Activated naive CD4-positive, alpha-beta T cell treated with anti-CD3 and anti-CD28 coated beads, Interleukin-2, amount 10 ng/mL, durations not matched to agents 7 days and 5 days (primary cell): ENCODE measurements around the gene KLF1.

ENCODE experiments used
- CTCF ChIA-PET: fragments of 350-600 bp; sonication (Branson Sonifier 250); formaldehyde crosslinking; loops from one replicate; lab custom pipeline; 2021; ENCODE audit warnings: antibody characterized with exemption; lab: Charles Lee
- DNase-seq: peaks from one replicate; pipeline ENCODE4 v3.0.0-alpha.2; 2020
- H3K27ac Mint-ChIP-seq: one replicate; pipeline ENCODE4 v1.8.0; 2021; ENCODE audit warnings: mild to moderate bottlenecking, moderate library complexity, mixed read lengths
- H3K27me3 Mint-ChIP-seq: one replicate; pipeline ENCODE4 v1.8.0; 2021; ENCODE audit warnings: mild to moderate bottlenecking, mixed read lengths
- H3K36me3 Mint-ChIP-seq: one replicate; pipeline ENCODE4 v1.8.0; 2021; ENCODE audit warnings: mixed read lengths
- H3K4me1 Mint-ChIP-seq: one replicate; pipeline ENCODE4 v1.8.0; 2021; ENCODE audit warnings: mixed read lengths
- H3K4me3 Mint-ChIP-seq: one replicate; pipeline ENCODE4 v1.8.0; 2021; ENCODE audit warnings: mild to moderate bottlenecking, moderate library complexity, mixed read lengths
- H3K9me3 Mint-ChIP-seq: one replicate; pipeline ENCODE4 v1.8.0; 2021; ENCODE audit warnings: mixed read lengths

Gene KLF1

DNA sequence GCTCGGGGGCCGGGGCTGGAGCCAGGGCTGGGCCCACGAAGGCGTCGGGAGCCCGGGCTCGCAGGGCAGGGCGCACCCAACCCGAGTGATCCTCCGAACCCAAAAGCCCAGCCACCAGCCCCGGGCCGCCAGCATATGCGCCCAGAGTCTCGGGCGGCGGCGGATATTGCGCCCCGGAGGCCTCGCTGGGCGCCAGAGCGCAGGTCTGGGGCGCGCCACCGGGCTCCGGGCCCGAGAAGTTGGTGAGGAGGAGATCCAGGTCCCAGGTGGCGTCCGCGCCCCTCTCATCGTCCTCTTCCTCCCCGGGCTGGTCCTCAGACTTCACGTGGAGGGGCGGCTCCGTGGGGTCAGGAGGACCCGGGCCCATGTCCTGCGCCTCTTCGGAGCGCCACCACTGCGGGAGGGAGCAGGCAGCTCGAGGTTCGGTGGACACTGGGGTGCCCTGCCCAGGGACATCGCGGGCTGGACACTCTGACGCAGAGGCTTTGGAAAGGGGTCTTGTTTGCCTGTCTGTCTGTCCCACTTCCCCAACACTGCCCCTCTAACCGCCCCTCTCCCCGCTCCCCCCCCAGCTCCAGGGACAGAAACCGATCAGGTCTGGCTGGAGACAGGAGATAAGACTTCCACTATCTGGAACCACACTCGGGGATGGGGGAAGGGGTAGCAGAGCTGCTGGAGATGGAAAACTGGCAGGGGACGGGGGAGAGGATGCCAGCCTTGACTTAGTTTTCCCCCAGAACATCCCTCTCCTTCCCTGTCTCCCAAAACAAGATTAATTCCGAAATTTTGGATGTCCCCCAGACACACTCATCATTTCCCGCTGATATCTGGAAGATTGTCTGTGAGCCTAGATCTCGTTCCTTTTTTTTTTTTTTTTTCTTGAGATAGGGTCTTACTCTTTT lies 1.0 kb downstream of the KLF1 start:
- Mint-ChIP-seq H3K27me3 (peaks cover 9% of the 10 kb centered on the region), H3K36me3 (peaks cover 3% of the 10 kb centered on the region), H3K4me1 (peaks cover 44% of the 10 kb centered on the region), H3K4me3 (peak overlapping the region; percentile 57), H3K9me3 (peaks cover 12% of the 10 kb centered on the region), H3K27ac (peak overlapping the region; percentile 82)
- CTCF ChIA-PET, result interaction anchor here (0.7 to 9.4 kb wide), 9 partner anchors 28 to 189 kb away, joined by 3 to 87 read pairs (median 4); partner anchors contain the start of gene CALR
- DNase-seq, result no peak

DNA sequence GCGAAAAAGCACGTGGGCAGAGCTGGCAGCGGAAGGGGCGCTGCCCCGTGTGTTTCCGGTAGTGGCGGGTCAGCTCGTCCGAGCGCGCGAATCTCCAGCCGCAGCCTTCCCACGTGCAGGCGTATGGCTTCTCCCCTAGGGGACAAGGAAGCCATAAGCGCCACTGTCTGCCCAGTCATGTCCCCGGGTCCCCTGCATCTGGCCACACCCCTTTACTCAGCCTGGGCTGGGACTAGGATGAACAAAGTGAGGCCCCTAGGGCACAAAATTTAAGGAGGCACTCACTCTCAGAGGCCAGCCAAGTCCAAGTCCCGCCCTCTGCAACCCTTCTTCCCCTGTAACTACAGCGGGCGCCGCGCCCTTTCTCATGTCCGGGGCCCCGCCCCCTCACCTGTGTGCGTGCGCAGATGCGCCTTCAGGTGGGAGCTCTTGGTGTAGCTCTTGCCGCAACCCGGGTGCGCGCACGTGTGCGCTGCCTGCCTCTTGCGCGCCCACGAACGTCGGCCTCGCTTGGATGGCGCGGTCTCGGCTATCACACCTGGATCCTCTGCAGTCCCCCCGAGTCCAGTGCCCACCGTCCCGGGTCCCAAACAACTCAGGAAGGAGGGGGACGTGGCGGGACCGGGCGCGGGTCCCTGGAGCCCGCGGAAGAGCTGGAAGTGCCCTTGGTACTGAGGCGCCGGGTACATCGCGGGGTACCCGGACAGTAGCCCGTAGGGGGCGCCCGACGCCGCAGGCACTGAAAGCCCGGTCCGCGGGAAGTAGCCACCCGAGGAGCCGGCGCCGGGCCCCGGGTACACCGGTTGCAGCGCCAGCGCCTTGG lies 1.9 kb downstream of the KLF1 start:
- Mint-ChIP-seq H3K27ac (peak overlapping the region; percentile 92), H3K27me3 (peaks cover 9% of the 10 kb centered on the region), H3K4me1 (peaks cover 42% of the 10 kb centered on the region), H3K4me3 (peak overlapping the region; percentile 87), H3K9me3 (peaks cover 12% of the 10 kb centered on the region), H3K36me3 (peaks cover 2% of the 10 kb centered on the region)
- CTCF ChIA-PET, result interaction anchor here (0.6 to 9.4 kb wide), 16 partner anchors 20 to 190 kb away, joined by 3 to 87 read pairs (median 3); partner anchors contain the start of gene CALR
- DNase-seq, result peak; percentile 95

DNA sequence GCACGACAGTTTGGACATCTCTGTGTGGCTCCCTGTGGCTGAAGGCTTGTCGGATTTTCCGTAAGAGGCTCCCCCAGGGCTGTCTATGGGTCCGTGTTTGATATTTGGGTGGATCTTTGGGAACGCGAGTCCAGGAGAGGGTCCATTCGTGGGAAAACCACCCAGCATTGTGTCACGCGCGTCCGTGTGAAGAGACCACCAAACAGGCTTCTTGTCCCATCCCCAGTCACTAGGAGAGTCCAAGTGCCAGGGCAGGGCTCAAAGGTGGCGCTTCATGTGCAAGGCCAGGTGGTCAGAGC lies 2.4 kb downstream of the KLF1 start:
- Mint-ChIP-seq H3K4me3 (peak overlapping the region; percentile 87), H3K9me3 (peaks cover 12% of the 10 kb centered on the region), H3K27ac (peak overlapping the region; percentile 92), H3K27me3 (peaks cover 9% of the 10 kb centered on the region), H3K36me3 (peaks cover 2% of the 10 kb centered on the region), H3K4me1 (peaks cover 44% of the 10 kb centered on the region)
- DNase-seq, result no peak
- CTCF ChIA-PET, result interaction anchor here (0.6 to 9.4 kb wide), 11 partner anchors 20 to 80 kb away, joined by 3 to 87 read pairs (median 3); partner anchors contain the start of gene CALR

DNA sequence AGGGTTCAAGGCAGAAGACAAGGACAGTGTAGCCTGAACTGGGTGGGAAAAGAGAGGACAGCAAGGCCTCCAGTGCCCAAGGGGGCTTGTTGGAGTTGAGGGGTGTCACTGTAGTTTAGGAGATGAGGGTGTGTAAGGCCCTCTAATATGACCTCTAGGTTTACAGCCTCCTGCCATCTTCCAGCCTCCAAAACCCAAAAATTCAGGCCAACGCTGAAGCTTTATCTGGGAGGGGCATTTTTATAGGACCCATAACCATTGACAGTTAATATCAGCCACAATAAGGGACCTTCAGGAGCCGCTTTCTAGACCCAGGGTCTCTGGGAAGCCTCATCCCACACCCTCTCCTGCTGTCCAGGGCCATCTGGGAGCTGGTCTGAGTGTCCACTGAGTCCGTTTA lies 2.8 kb downstream of the KLF1 start:
- Mint-ChIP-seq H3K27ac (no peak overlapping the region), H3K27me3 (peaks cover 9% of the 10 kb centered on the region), H3K4me3 (peak overlapping the region; percentile 24), H3K9me3 (peaks cover 12% of the 10 kb centered on the region), H3K36me3 (peaks cover 2% of the 10 kb centered on the region), H3K4me1 (peaks cover 46% of the 10 kb centered on the region)
- CTCF ChIA-PET, result interaction anchor here (0.6 to 9.4 kb wide), 4 partner anchors 21 to 80 kb away, joined by 3 to 87 read pairs (median 5); no protein-coding TSS in a partner anchor
- DNase-seq, result no peak

DNA sequence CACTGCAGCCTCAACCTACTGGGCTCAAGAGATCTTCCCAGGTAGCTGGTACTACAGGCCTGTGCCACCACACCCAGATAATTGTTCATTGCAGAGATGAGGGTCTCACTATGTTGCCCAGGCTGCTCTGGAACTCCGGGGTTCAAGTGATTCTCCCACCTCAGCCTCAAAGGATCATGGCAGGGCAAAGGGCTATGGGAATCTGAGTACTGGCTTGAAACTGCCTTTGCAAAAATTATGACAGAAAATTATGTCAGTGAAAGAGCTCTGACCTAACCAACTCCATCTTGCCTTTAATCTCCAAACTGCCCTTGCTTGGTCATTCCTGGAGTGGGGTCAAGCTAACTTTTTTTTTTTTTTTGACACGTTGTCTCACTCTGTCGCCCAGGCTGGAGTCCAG lies 4.4 kb downstream of the KLF1 start:
- peaks cover 48% of the 10 kb centered on the region for H3K4me1 Mint-ChIP-seq
- DNase-seq, result no peak
- H3K36me3 Mint-ChIP-seq, result peaks cover 9% of the 10 kb centered on the region
- peak overlapping the region; percentile 62 for H3K27ac Mint-ChIP-seq
- H3K9me3 Mint-ChIP-seq, result peaks cover 12% of the 10 kb centered on the region
- H3K4me3 Mint-ChIP-seq, result peak overlapping the region; percentile 90
- CTCF ChIA-PET, result interaction anchor here (1.0 to 9.4 kb wide), 2 partner anchors 82 to 122 kb away, joined by 3 to 87 read pairs; no protein-coding TSS in a partner anchor
- peaks cover 9% of the 10 kb centered on the region for H3K27me3 Mint-ChIP-seq

DNA sequence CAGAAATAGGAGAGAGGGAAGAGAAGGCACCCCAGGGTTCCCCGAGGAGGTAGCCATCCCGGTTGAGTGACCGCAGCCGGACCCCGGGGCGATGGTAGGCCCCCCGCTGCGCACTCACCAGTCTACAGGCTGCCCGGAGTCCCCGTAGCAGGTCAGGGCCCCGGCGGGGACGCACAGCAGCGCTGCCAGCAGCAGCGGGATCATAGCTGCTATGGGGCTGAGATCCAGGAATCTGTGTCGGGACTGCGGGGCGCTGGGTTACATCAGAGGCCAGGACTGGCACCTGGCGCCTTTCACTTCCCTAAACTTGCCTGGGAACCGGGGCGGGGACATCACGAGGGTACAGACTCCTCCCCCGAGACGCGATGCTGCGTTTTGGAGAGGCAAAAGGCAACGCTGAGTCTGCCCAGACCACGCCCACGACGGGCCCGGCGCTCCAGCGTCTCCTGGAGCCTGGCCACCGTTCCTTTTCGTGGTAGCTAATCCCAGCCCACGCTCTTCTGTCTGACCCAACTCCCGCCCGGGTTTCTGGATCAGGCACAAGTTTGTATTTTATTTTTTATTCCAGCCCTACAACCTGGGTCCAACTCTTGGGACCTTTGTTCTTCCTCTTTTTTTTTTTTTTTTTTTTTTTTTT lies 5.7 kb downstream of the KLF1 start, which contains the start of gene DNASE2:
DNASE2 (minus strand) TSS at position 278 of the 637 bp plus-strand sequence; CDS start at position 204, 74 bp downstream.
- peaks cover 42% of the 10 kb centered on the region for H3K4me1 Mint-ChIP-seq
- H3K4me3 Mint-ChIP-seq, result peak within 1 kb of the TSS; percentile 90
- H3K36me3 Mint-ChIP-seq, result peaks cover 14% of the 10 kb centered on the region
- DNase-seq, result peak; percentile 97
- CTCF ChIA-PET, result interaction anchor here (0.6 to 9.4 kb wide), 7 partner anchors 9 to 115 kb away, joined by 3 to 87 read pairs (median 3); partner anchors contain the start of gene GCDH
- H3K27ac Mint-ChIP-seq, result peak within 1 kb of the TSS; percentile 90
- H3K9me3 Mint-ChIP-seq, result peaks cover 12% of the 10 kb centered on the region
- H3K27me3 Mint-ChIP-seq, result peaks cover 9% of the 10 kb centered on the region

DNA sequence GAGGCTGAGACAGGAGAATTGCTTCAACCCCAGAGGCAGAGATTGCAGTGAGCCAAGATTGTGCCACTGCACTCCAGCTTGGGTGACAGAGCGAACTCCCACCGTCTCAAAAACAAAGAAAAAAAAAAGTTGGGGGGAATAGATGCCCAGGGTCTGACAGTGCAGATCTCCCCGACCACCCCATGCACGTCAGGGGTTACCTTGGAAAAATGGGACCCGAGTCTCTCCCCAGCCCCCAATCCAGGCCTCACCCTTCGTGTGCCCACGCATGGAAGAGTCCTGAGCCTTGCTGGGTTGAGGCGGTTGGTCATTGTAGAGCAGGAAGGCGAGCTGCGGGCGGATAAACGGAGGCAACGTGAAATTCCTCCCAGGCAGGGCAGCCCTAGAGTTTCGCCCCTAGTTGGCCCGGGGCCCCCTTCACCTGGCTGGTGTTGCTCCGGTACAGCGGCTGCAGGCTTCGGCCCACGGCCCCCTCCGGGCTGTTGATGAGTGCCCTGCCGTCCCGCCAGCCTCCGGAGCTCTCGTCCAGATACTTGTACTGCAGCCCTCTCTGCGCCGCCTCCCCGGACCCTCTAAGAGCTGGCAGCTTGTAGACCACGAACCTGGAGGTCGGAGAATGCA lies 6.3 kb downstream of the KLF1 start:
- CTCF ChIA-PET, result interaction anchor here (1.0 to 9.4 kb wide), 6 partner anchors 10 to 114 kb away, joined by 3 to 87 read pairs (median 3); partner anchors contain the start of gene GCDH
- Mint-ChIP-seq H3K36me3 (peaks cover 14% of the 10 kb centered on the region), H3K27me3 (peaks cover 9% of the 10 kb centered on the region), H3K27ac (peak overlapping the region; percentile 90), H3K9me3 (peaks cover 12% of the 10 kb centered on the region), H3K4me1 (peaks cover 40% of the 10 kb centered on the region), H3K4me3 (peak overlapping the region; percentile 90)
- peak; percentile 37 for DNase-seq

DNA sequence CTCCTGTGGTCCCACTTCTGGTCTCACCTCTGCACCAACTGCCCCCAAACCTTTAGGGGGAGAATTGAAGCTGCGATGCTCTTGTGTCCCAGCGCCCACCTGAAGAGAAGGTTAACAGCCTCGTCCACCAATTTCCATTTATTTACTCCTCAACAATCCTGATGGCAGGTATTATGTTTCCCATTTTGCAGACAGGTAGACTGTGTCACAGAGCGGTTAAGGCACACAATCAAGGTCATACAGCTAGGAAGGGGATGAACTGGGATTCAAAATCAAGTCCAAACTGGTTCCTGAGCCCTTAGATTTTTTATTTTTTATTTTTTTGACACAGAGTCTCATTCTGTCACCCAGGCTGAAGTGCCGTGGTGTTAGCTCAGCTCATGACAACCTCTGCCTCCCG lies 11.9 kb downstream of the KLF1 start:
- Mint-ChIP-seq H3K36me3 (peaks cover 33% of the 10 kb centered on the region), H3K4me1 (peaks cover 20% of the 10 kb centered on the region), H3K27ac (no peak overlapping the region), H3K9me3 (peaks cover 9% of the 10 kb centered on the region), H3K4me3 (no peak overlapping the region), H3K27me3 (no peaks in the 10 kb centered on the region)
- CTCF ChIA-PET, result no interaction called here
- no peak for DNase-seq

DNA sequence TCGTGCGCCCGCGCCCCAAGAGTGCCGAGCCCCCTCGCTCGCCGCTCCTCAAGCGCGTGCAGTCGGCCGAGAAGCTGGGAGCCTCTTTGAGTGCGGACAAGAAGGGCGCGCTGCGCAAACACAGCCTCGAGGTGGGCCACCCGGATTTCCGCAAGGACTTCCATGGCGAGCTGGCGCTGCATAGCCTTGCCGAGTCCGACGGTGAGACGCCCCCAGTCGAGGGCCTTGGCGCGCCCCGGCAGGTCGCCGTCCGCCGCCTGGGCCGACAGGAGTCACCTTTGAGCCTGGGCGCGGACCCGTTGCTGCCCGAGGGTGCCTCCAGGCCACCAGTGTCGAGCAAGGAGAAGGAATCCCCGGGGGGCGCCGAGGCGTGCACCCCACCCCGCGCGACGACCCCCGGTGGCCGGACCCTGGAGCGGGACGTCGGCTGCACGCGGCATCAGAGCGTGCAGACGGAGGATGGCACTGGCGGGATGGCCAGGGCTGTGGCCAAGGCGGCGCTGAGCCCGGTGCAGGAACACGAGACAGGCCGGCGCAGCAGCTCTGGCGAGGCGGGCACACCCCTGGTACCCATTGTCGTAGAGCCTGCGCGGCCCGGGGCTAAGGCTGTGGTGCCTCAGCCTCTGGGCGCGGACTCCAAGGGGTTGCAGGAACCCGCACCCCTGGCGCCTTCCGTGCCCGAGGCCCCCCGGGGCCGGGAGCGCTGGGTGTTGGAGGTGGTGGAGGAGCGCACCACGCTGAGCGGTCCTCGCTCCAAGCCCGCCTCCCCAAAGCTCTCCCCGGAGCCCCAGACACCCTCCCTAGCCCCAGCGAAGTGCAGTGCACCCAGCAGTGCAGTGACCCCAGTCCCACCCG lies 12.9 kb downstream of the KLF1 start:
- H3K4me3 Mint-ChIP-seq, result no peak overlapping the region
- peaks cover 13% of the 10 kb centered on the region for H3K4me1 Mint-ChIP-seq
- H3K36me3 Mint-ChIP-seq, result peaks cover 33% of the 10 kb centered on the region
- H3K27ac Mint-ChIP-seq, result no peak overlapping the region
- H3K27me3 Mint-ChIP-seq, result peaks cover 3% of the 10 kb centered on the region
- CTCF ChIA-PET, result interaction anchor here (1.4 kb wide), 1 partner anchor 26 kb away, joined by 5 read pairs; no protein-coding TSS in a partner anchor
- peaks cover 9% of the 10 kb centered on the region for H3K9me3 Mint-ChIP-seq
- no peak for DNase-seq

DNA sequence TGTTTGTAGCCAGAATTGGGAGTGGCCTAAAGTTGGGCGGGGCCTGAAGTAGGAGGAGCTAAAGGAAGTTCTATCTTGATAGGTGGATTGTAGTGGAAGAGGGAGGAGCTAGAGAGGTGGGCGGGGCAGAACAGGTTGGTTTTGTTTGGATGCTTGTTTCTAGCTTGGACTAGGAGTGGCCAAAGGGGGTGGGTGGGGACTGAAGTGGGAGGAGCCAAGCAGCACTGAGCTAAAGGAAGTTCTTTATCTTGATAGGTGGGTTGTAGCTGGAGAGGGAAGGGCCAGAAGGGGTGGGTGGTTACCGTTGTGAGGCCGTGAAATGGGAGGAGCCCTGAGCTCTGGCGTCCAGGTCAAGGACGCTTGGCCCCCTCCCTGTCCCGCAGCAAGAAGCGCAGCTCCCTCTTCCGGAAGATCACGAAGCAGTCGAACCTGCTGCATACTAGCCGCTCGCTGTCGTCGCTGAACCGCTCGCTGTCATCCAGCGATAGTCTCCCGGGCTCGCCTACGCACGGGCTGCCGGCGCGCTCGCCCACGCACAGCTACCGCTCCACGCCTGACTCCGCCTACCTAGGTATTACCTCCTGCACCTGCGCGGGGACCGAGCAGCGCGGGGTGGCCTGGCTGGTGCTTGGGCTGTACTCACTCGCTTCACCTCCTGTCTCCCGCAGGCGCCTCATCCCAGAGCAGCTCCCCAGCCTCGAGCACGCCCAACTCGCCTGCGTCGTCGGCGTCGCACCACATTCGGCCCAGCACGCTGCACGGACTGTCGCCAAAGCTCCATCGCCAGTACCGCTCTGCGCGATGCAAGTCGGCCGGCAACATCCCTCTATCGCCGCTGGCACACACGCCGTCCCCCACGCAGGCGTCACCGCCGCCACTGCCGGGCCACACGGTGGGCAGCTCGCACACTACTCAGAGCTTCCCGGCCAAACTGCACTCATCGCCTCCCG lies 13.8 kb downstream of the KLF1 start:
- peaks cover 10% of the 10 kb centered on the region for H3K4me1 Mint-ChIP-seq
- peak overlapping the region; percentile 40 for H3K4me3 Mint-ChIP-seq
- peak overlapping the region; percentile 67 for H3K27ac Mint-ChIP-seq
- CTCF ChIA-PET, result interaction anchor here (0.6 to 1.4 kb wide), 4 partner anchors 25 to 113 kb away, joined by 3 to 5 read pairs (median 3); no protein-coding TSS in a partner anchor
- peaks cover 9% of the 10 kb centered on the region for H3K9me3 Mint-ChIP-seq
- peaks cover 29% of the 10 kb centered on the region for H3K36me3 Mint-ChIP-seq
- peaks cover 5% of the 10 kb centered on the region for H3K27me3 Mint-ChIP-seq
- peak; percentile 85 for DNase-seq

DNA sequence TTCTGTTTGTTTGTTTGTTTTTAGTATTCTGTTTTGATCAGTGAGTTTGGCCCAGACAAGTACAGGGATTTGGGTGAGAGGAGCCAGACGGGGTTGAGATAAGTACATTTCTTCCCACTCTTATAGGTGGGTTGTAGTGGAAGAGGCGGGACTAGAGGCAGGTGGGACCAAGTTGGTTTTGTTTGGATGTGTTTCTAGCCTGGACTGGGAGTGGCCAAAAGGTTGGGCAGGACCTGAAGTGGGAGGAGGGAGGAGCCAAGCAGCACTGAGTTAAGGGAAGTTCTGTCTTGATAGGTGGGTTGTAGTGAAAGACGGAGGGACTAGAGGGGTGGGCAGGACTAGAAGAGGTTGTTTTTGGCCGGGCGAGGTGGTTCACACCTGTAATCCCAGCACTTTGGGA lies 14.7 kb downstream of the KLF1 start:
- CTCF ChIA-PET, result interaction anchor here (1.1 kb wide), 1 partner anchor 112 kb away, joined by 3 read pairs; no protein-coding TSS in a partner anchor

More for the DNA sequence above, 14.7 kb downstream of the KLF1 start:
- Mint-ChIP-seq H3K27me3 (peaks cover 5% of the 10 kb centered on the region), H3K4me3 (no peak overlapping the region), H3K27ac (no peak overlapping the region), H3K4me1 (peaks cover 16% of the 10 kb centered on the region), H3K9me3 (peaks cover 9% of the 10 kb centered on the region), H3K36me3 (peaks cover 26% of the 10 kb centered on the region)
- no peak for DNase-seq
